WI38 (cell line): ENCODE results near the gene GPC4.

Experiments used
- H3K4me3 ChIP-seq: 2 replicates; pipeline ENCODE4 v1.5.1; 2011; ENCODE audit warnings: low read depth, mild to moderate bottlenecking, control low read depth, low read length
- CTCF ChIP-seq: IDR thresholded peaks from 2 replicates; pipeline ENCODE4 v1.5.1; 2012; ENCODE audit warnings: low read depth, mild to moderate bottlenecking, control low read depth, low read length

The GPC4 gene

DNA sequence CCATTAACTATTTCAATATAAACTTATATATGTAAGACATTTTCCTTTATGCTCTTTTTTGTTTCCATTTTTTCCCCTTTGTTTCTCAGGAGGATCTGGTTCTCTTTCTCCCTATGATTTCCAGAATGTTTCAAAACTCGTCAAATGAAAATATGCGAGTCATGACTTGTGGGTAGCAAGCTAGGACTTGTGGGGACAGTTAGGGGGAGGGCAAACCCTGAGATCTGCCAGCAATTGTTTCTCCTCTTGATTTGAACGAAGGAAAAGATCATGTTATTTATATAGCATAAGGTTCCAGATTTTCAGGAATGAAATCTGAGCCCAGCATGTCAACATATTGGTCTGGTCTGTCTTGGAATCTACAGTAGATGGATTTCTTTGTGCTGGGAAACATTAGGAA, 28.9 kb upstream of the GPC4 start:
- TF ChIP-seq CTCF, result no peak

GRCh38 chrX:133440797-133441163, 25.5 kb upstream of the GPC4 start:
- no peak for TF ChIP-seq CTCF
- H3K4me3 ChIP-seq, result no peak overlapping the region

More for the DNA sequence above, 28.9 kb upstream of the GPC4 start:
- H3K4me3 ChIP-seq, result no peak overlapping the region

DNA sequence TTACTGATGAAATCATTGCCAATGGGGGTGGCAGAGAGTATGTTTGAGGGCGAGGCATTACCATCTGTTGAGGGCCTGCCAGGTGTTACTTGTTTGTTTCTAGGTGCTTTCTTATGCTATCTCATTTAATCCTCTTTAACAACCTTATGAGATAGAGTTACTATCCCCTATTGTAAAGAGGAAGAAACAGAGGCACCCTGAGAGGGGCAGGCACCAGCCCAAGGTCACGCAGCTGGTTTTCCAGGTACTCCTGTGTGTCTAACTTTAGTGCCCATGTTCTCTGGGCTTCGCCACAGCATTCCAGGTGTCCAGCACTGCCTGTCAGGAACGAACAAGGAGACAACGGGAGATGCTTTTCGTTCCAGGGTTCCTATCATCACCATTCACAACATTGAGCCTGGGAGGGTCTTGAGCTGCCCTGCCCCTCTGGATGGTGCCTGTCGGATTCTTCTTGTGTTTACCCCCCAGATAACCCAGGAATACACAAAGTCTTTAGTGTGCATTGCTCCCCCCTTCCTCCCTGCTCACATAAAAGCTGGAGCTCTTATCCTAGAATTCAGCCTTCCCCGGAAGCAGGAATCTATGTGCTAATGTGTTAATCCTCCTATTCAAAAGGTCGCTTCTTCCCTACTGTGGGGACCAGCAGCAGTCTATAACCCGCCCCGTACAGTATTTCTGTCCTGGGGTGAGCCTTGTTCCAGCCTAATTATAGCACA, 24.9 kb upstream of the GPC4 start:
- TF ChIP-seq CTCF, result no peak

GRCh38 chrX:133437766-133438165, 22.5 kb upstream of the GPC4 start:
- TF ChIP-seq CTCF, result no peak
- H3K4me3 ChIP-seq, result no peak overlapping the region

More for the DNA sequence above, 24.9 kb upstream of the GPC4 start:
- no peak overlapping the region for H3K4me3 ChIP-seq

GRCh38 chrX:133437356-133437755, 22.1 kb upstream of the GPC4 start:
- no peak for TF ChIP-seq CTCF
- no peak overlapping the region for H3K4me3 ChIP-seq

- H3K4me3 ChIP-seq, result no peak overlapping the region
- no peak for TF ChIP-seq CTCF
Observed at GRCh38 chrX:133435544-133436124, 20.3 kb upstream of the GPC4 start.

- TF ChIP-seq CTCF, result no peak
- H3K4me3 ChIP-seq, result no peak overlapping the region
Observed at GRCh38 chrX:133434197-133434820, 19.0 kb upstream of the GPC4 start.
